Measurements from ENCODE around the gene RAPGEF1.

GRCh38 chr9:131734781-131735180 lies 5.1 kb downstream of the RAPGEF1 start:
- TF ChIP-seq CTCF (IDR thresholded peaks at IDR 0.05) (no peak), EZH2phosphoT487 (IDR thresholded peaks at IDR 0.05) (no peak)
